Fibroblast of villous mesenchyme (primary cell): ENCODE measurements around the gene LUZP1. TPM values are rescaled to one million over a fixed set of nuclear protein-coding genes. Genes with fewer than 3 reads are reported as not detected.

ENCODE experiments used
- DNase-seq: peaks from one replicate; pipeline ENCODE4 v3.0.0-alpha.2; 2010; ENCODE audit warnings: low read depth
- H3K4me3 ChIP-seq: 2 replicates; pipeline ENCODE4 v1.5.1; 2011; ENCODE audit warnings: low read depth, mild to moderate bottlenecking, low read length
- total RNA-seq: library from RNA; depleted of rRNA; stranded (reverse); fragments of >200 nt; gene quantifications from 2 replicates; pipeline ENCODE4 v1.2.3, GENCODE V29; 2012
- TF ChIP-seq, protein P1 (sequence below): IDR thresholded peaks from 2 replicates; pipeline ENCODE4 v1.5.1; 2012; ENCODE audit warnings: low read depth, mild to moderate bottlenecking, low read length; ENCODE audit not compliant: insufficient read depth

LUZP1 gene
- total RNA-seq, 1 donor, result 55.3 TPM

DNA sequence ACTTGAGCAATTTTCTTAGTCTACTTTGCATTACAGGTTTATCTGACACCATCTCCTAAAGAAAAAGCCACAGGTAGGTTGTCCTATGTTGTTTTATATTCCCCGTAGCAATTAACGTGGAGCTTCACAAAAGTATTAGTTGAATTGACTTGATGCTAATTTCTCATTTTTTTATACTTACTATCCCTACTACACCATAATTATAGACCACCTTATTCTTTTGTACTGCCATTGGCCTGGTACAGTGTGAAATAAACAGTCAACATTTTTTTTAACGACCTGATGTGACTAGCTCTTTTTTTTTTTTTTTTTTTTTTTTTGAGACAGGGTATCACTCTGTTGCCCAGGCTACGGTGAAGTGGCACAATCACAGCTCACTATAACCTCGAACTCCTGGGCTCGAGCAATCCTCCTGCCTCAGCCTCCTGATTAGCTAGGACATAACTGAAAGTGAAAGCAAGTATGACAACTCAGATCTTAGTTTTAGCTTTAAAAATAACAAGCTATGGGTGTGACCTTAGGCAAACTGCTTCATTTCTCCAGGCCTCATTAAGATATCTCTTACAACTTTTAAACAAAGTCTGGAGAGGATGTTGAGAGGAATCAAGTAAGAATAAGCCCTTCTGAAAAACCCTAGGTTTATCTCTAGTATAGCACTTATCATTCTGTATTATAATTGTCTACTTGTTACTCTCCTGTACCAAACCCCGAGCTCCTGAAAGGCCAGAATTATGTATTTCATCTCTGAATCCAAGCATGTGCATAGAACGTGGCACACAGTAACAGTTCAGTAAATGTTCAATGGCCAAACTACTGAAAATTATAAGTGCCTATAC lies 49.5 kb downstream of the LUZP1 start:
- peak; percentile 74 for DNase-seq
- TF ChIP-seq, protein P1, sequence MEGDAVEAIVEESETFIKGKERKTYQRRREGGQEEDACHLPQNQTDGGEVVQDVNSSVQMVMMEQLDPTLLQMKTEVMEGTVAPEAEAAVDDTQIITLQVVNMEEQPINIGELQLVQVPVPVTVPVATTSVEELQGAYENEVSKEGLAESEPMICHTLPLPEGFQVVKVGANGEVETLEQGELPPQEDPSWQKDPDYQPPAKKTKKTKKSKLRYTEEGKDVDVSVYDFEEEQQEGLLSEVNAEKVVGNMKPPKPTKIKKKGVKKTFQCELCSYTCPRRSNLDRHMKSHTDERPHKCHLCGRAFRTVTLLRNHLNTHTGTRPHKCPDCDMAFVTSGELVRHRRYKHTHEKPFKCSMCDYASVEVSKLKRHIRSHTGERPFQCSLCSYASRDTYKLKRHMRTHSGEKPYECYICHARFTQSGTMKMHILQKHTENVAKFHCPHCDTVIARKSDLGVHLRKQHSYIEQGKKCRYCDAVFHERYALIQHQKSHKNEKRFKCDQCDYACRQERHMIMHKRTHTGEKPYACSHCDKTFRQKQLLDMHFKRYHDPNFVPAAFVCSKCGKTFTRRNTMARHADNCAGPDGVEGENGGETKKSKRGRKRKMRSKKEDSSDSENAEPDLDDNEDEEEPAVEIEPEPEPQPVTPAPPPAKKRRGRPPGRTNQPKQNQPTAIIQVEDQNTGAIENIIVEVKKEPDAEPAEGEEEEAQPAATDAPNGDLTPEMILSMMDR, result no peak
- peak overlapping the region; percentile 32 for H3K4me3 ChIP-seq

DNA sequence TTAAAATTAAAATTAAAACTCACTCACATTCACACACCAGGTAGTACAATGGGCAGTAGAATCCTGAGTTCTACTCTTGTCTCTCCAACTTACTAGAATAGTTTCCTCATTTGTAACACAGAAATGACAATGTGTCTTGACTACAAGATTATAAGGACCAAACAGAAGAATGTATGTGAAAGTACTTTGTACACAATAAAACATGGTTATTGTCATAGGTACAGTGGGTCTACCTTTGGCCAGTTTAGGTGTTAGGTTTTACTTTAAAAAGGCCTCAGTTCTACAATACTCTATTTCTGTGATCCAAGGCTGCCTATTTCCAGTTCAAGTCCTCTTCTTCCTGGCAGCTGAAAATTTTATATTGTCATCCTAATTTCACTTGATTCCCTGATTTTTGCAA lies 50.2 kb downstream of the LUZP1 start:
- H3K4me3 ChIP-seq, result no peak overlapping the region
- TF ChIP-seq, protein P1, result no peak
- no peak for DNase-seq

DNA sequence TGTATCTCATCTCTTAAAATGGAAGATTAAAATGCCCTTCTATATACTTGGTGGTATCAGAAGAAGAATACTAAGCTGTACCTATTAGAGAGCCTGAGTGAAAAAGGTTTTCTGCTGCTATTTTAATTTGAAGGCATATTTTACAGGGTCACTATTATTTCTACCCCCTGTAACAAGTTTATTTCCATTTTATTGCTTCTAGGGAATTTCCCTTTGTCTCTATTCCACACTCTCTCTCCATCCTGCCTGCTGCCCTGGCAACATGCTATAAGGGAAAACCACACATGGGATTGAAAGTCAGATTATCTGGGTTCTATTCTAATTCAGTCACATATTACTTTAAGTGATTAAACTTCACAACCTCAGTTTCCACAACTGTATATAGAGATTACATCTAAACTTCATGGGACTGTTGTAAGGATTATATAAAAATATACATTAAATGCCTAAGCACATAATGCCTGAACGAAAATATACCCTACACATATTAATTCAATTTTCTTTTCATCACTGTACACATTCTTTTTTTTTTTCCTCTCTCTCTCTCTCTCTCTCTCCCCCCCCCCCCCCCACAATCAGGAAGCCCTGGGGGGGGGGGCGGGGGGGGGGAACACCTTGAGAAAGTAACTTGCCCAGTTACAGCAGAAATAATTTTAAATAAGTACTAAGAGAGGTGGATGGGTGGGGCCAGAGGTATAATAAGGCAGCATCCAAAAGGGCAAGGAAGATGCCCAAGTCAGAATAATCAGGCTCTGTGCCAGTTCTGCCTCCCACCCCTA lies 51.5 kb downstream of the LUZP1 start:
- TF ChIP-seq, protein P1, result no peak
- no peak for DNase-seq
- no peak overlapping the region for H3K4me3 ChIP-seq

DNA sequence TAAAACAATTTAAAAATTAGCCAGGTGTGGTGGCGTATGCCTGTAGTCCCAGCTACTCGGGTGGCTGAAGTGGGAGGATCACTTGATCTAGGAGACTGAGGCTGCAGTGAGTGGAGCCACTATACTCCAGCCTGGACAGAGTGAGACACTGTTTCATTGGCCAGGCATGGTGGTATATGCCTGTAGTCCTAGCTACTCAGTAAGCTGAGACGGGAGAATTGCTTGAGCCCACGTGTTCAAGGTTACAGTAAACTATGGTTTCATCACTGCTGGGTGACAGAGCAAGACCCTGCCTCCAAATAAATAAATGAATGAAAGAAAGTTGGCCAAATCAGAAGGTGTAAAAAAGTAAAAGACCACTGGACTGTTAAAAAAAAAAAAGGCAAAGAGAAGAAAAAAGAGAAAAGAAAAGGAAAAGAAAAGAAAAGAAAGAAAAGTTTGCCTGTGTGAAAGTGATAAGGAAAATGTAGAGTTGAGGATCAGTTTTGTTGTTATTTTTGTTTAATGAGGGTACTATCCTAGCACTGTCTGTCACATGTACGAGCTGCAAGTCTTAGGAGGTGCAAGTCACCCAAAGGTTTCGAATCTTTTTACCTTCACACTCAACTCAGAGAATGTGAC lies 52.3 kb downstream of the LUZP1 start:
- TF ChIP-seq, protein P1, result no peak
- H3K4me3 ChIP-seq, result no peak overlapping the region
- DNase-seq, result no peak

DNA sequence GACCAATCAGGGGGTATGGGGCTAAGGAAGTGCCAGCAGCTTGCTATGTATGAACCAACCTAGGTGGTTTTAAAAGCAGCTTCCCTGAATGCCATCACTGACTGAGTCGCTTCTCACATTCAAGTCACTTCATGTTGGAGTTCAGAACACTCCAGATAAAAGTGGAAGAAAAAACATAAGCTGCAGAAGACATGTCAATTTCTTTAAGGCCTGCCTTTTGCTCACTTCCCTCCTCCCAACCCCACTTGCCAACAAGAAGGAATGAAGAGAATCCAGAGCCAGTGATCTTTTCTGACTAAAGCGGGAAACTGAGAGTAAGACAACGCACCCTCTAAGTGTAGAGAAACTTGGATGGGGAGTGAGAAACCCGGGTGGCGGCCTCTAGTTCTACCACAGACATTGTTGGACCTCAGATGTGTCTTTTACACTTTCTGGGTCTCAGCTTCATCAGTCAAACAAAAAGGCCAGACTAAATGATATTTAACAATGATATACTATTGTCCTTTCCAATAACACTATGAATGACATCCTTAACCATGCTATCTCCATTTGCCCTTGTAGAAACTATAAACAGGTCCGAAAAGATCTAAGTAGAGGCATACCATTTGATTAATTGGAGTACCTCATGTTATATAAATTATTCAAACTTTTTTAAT lies 54.1 kb downstream of the LUZP1 start:
- TF ChIP-seq, protein P1, result no peak
- DNase-seq, result no peak
- H3K4me3 ChIP-seq, result no peak overlapping the region
